Measurements from ENCODE around the gene FREY1. TPM values are rescaled to one million over a fixed set of nuclear protein-coding genes. Genes with fewer than 3 reads are reported as not detected.

The FREY1 gene, protein sequence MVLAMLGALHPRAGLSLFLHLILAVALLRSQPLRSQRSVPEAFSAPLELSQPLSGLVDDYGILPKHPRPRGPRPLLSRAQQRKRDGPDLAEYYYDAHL
- total RNA-seq: under 1 TPM; 0.55 to 0.82 TPM

GRCh38 chr11:45906965-45907611 is at the start of gene FREY1:
TSS of gene FREY1 (minus strand) at chr11:45907271. CDS start at chr11:45907245, 26 bp downstream.
- Histone ChIP-seq H3K27ac (no peak within 1 kb of the TSS), H3K4me1 (no peaks in the 10 kb centered on the region), H3K9me3 (no peaks in the 10 kb centered on the region), H3K4me3 (no peak within 1 kb of the TSS), H3K27me3 (no peaks in the 10 kb centered on the region), H3K36me3 (peaks cover 24% of the 10 kb centered on the region)
- TF ChIP-seq, protein P1, sequence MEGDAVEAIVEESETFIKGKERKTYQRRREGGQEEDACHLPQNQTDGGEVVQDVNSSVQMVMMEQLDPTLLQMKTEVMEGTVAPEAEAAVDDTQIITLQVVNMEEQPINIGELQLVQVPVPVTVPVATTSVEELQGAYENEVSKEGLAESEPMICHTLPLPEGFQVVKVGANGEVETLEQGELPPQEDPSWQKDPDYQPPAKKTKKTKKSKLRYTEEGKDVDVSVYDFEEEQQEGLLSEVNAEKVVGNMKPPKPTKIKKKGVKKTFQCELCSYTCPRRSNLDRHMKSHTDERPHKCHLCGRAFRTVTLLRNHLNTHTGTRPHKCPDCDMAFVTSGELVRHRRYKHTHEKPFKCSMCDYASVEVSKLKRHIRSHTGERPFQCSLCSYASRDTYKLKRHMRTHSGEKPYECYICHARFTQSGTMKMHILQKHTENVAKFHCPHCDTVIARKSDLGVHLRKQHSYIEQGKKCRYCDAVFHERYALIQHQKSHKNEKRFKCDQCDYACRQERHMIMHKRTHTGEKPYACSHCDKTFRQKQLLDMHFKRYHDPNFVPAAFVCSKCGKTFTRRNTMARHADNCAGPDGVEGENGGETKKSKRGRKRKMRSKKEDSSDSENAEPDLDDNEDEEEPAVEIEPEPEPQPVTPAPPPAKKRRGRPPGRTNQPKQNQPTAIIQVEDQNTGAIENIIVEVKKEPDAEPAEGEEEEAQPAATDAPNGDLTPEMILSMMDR (IDR thresholded peaks at IDR 0.05): no peak
- no peak for DNase-seq (ENCODE audit: low spot score)

GRCh38 chr11:45949992-45950407 is 42.9 kb upstream of the FREY1 start:
- H3K27ac ChIP-seq: no peak overlapping the region
- no peaks in the 10 kb centered on the region for H3K9me3 ChIP-seq
- H3K4me1 ChIP-seq: peaks cover 0 to 5% of the 10 kb centered on the region in 2 donors
- H3K27me3 ChIP-seq: no peaks in the 10 kb centered on the region
- no peak overlapping the region for H3K4me3 ChIP-seq
- H3K36me3 ChIP-seq: peaks cover 63% of the 10 kb centered on the region
- DNase-seq (ENCODE audit: low spot score): no peak
- TF ChIP-seq, protein P1 (IDR thresholded peaks at IDR 0.05): no peak

GRCh38 chr11:45948356-45948755 is 41.3 kb upstream of the FREY1 start:
- no peaks in the 10 kb centered on the region for H3K27me3 ChIP-seq
- peaks cover 70% of the 10 kb centered on the region for H3K36me3 ChIP-seq
- peaks cover 0 to 5% of the 10 kb centered on the region in 2 donors for H3K4me1 ChIP-seq
- H3K27ac ChIP-seq: no peak overlapping the region
- H3K9me3 ChIP-seq: no peaks in the 10 kb centered on the region
- DNase-seq (ENCODE audit: low spot score): no peak
- TF ChIP-seq, protein P1 (IDR thresholded peaks at IDR 0.05): no peak
- no peak overlapping the region for H3K4me3 ChIP-seq

DNA sequence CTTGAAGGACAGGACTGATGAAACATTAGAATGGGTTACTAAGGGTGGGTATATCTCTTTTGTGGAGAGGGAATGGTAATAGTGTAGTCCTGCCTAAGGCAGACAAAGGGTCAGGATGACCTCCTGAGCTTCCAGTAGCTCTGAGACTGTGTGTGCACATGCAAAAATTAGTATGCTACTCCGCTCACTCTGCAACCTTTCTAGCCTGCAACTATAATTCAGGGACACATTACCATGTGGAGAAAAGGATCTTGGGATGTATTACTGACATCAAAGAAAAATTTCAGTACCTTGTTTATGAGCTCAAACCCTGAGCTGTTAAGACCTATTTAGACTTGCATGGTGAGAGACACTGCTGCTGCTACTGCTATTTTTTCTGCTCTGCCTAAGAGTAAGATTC is 40.8 kb upstream of the FREY1 start:
- peaks cover 68% of the 10 kb centered on the region for H3K36me3 ChIP-seq
- TF ChIP-seq, protein P1 (IDR thresholded peaks at IDR 0.05): no peak

DNA sequence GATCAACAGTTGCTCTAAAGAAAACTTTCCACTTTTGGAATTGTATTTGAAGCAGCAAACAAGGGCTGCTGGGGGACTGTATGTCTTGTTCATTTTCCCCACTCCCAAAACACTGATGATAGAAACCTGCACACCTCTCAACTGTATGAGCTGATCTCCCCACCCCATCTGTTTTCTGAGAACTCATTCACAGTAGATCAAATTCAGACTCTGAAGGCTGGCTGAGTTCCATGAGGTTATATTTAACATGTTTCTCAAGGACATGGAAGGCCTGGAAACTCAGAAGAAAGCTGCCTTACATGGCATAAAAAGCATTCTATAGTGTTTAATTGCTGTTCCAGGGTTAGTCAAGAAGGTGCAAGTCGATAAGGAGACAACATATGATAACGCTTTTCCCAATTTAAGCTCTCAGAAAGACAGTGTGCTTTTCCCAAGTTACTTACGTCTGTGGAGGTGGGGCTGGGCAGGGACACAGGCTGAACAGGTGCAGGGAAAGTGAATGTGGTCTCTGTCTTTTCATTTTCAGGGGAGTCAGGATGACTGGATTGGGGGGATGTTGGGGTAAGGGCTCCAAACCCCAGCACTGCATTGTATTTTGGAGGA is 38.4 kb upstream of the FREY1 start:
- Histone ChIP-seq H3K36me3 (peaks cover 66% of the 10 kb centered on the region), H3K9me3 (no peaks in the 10 kb centered on the region), H3K4me3 (no peak overlapping the region), H3K27ac (no peak overlapping the region), H3K27me3 (no peaks in the 10 kb centered on the region), H3K4me1 (peaks cover 0 to 5% of the 10 kb centered on the region in 2 donors)
- DNase-seq (ENCODE audit: low spot score): no peak
- TF ChIP-seq, protein P1 (IDR thresholded peaks at IDR 0.05): no peak

More for the DNA sequence above, 40.8 kb upstream of the FREY1 start:
- no peak overlapping the region for H3K27ac ChIP-seq
- H3K27me3 ChIP-seq: no peaks in the 10 kb centered on the region
- no peak overlapping the region for H3K4me3 ChIP-seq
- H3K9me3 ChIP-seq: no peaks in the 10 kb centered on the region
- no peak for DNase-seq (ENCODE audit: low spot score)
- H3K4me1 ChIP-seq: peaks cover 0 to 5% of the 10 kb centered on the region in 2 donors
